NCI-H146 treated with DMSO at 0.1 percent for 48 hours (cell line): ENCODE data around the gene FAM216A.

Experiments used
- DNase-seq: peaks from one replicate; lab custom pipeline; 2025; ENCODE audit not compliant: unreplicated experiment; lab: John Stamatoyannopoulos, UW

FAM216A gene

DNA sequence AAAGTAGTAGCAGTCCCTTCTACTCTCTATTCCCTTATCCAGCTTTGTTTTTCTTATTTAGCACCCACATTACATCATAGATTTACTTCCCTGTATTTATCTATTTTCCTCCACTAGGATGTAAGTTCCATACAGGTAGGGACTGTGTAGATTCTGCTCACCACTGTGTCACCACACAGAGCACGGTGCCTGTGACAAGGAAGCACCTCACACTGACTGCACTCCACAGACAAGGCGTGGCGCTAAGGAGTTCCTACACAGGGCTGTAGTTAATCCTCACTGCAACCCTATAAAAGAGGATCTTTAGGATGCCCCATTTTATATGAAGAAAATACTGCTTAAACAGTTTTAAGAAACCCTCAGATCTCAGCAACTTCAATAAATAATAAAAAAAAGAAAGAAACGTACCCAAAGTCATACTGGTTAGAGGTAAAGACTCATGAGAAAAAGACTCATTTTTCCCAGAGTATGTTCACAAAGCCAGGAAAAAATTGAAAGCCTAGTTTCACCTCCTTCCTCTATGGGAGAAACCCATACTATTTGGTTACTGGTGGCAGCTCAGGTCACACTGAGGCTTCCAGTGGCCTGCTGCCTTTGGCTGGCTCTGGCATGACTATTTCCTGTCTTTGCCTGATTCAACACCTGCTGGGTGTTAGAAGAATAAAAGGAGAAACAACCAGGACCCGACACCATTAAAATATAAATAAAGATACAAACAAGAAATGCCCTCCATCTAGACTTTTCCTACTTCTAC is 70.4 kb downstream of the FAM216A start:
- DNase-seq, result no peak
